T-helper 22 cell (primary cell): ENCODE measurements around the gene NAP1L4.
"Not testable (repeated sequence)": the region's sequence is repeated elsewhere in the genome, so short reads cannot be mapped to it uniquely, and the experiment has no call there.

Experiments
- DNase-seq: peaks from one replicate; pipeline ENCODE4 v3.0.0-alpha.2; 2020; ENCODE audit warnings: low read depth

The NAP1L4 gene

DNA sequence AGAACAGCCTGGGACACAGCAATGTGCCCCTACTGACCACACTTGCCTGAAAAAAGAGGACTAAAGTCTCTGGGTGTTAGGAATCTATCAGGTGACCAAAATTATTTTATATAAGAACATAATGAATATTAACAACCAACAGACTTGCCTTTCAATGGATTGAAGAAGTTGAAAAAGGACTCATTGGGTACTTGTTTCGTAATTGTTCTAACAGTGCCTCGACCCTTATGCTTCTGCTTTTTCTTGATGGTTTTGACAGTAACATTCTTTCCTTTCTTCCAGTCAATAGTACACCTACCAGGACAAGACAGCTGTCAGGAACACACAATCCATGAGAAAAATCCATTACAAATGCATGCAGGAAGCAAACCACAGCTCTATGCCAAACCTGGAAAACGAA is 33.9 kb downstream of the NAP1L4 start:
- no peak for DNase-seq

DNA sequence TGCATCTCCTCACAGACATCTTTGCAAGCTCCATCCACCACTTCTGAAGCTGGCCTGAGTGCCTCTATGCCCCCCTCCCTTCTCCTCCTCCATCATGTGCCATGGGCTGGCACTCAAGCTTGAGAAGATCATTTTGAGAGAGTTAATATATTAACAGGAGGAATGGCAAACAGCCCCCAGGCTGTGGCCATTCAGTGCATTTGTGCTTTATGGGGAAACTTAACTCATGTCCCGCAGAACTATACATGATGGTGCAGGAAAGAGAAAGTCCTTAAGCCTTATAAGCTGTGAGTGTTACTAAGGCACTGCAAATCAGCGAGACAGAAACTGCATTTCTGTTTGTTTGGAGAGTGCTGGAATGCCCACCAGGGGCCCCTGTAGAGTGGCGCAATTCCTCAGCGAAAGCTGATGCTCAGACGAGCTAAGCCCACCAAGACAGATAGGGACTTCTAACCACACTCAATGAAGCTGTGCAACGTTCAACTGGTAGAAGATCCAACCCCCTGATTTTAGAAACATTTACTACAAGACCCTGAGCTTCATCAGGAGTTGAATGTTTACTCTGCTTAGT is 36.1 kb downstream of the NAP1L4 start:
- DNase-seq: no peak

DNA sequence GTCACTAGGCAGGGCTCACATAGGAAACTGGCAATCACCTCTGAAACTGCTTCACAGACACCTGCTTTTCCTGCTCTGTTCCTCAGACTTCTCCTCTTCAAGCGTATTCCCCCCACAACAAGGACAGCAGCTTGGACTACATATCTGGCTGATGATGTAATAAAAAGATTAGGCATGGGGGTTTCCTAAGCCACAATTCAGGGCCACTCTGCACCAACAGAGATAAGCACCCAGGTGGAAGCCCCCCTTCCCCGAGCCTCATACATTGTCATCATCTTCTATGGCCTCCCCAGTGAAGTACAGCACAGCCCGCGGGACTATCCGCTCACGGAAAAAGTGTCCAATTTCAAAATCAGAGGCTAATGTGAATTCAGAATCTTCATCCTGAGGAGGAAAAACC is 37.9 kb downstream of the NAP1L4 start:
- DNase-seq: no peak

DNA sequence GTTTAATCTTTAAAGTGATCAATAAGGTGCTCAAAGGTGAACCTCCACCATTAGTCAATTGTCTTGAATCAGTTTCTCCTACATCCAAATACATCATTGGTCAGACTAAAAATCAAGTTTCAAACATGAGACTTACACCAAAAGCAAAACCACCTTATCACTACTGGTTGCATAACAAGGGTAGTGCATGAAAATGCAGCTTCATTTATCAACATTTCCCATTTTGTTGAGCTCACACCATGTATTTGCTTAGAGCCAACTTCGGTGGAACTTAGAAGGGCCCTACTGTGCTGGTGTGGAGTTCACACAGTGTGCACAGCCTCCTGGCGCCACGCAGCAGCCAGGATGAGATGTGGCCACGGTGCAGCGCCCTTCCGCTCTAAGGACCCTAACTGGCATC is 39.8 kb downstream of the NAP1L4 start:
- no peak for DNase-seq

DNA sequence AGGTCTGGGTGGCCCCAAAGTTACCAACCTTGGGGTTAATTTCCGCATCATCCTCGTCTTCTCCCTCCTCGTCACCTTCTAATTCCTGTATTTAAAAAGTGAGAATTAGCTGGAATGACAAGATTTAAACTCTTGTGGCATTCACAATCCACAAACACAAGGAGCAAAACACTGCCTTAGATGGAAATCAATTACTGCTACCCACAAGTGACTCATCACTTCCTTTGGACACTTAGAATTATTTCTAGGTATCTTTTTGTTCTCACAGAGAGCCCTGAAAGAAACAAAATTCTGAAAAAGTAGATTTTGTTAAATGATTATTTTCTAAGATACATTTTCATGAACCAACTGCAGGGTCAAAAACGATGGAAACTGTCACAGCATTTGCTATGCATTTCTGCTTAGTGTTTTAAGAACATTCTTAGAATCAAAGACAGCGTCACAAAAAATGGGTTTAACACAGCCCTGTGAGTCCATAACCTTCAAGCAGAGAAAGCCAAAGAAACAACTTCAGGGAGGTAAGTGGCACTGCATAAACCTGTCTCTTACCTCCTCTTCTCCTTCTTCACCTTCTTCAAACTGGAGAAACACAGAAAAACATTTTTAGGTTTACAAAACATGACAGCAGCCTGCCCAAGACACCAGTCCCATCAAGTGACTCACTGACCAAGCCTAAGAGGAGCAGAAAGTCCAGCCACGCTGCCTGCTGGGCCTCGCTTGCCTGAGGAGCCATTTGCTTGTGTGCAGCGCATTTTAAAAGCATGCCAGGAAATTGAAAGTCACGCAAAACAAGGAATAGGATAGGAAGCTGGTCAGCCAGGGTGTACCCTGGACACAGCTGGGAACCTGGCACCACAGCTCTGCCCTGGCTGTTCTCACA is 40.7 kb downstream of the NAP1L4 start:
- DNase-seq: no peak

DNA sequence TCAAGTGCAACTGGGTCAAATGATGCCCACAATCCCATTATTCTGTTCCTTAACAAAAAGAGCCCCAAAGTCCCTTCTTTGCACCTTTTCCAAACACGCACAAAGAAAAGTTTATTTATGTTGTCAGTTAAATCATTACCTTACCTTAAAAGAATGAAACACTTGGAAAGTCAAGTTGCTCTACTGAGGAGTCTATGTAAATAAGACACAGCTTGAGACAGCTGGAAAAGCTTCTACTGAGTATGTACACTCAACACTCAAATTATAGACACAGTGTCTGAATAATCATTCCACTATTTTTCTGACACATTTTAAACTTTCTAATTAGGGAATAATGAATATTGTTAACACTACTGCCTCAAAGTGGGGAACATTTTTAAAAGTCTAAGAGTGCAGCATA is 41.3 kb downstream of the NAP1L4 start:
- DNase-seq: no peak

DNA sequence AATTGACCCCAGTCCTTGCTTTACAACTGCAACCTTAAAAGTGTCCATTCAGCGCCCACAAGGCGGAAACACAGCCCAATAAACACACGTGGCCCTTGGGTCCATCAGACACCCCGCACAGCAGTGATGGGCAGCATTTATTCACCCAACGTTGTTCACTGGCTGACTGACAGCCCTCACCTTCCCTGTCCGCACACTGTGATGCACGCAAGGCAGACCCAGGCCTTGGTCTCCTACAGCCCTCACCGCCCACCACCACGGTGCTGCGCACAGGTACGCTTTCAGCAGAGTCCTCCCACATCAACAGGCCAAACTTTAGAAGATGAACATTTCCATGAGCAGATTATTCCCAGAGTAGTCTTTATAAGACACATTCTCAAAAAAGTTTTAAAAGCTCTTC is 42.2 kb downstream of the NAP1L4 start:
- no peak for DNase-seq

DNA sequence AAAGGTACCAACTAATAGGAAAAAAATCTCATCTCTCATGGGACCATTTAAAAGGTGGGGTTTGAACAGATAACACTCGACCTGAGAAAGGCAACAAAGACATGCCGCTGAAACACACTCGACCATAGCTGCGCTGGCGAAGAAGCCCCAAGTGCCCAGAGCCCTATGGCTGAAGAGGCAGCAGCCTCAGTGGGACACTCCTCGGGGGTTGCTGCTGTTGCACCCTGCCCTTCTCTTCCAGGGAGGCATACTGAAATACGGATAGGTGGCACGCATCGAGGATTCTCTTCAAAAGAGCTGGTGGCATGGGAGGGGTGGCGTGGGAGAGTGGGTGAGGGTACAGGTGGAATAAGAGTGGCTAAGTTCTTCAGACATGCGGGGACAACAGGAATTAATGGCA is 44.4 kb downstream of the NAP1L4 start:
- no peak for DNase-seq

- no peak for DNase-seq
These were observed 46.3 kb downstream of the NAP1L4 start for GRCh38 chr11:2945757-2946287.

DNA sequence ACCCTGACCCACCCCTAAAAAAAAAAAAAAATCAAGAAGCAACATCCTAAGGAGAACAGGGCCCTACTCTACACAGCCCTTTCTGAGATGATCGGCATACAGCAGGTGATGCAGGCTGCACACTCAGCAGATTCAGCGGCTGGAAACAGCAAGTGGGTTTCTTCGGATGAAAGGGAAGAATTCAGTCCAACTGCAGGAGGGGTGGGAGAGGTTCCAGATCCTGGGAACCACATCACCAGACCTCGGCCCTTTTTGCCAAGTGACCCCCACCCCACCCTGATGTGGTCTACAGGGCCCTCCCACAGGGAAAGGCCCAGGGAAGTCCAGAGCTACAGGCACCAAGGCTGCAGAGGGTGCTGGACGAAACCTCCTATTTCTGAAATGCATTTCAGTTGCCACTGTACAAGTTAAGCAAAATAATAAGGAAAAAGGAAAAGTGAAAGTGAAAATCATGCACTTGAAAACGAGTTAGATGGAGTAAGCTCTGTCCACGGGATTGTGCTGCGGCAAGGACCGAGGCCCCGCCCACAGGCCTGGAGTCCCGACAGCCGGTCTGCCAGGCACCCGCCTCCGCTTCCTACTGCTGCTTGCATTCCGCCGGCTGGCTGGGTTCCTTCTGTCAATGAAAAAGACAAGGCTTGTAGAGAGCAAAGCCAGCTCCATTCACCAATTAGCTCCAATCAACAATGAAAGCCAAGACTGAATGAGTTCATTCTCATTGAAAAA is 46.9 kb downstream of the NAP1L4 start:
- DNase-seq: no peak

DNA sequence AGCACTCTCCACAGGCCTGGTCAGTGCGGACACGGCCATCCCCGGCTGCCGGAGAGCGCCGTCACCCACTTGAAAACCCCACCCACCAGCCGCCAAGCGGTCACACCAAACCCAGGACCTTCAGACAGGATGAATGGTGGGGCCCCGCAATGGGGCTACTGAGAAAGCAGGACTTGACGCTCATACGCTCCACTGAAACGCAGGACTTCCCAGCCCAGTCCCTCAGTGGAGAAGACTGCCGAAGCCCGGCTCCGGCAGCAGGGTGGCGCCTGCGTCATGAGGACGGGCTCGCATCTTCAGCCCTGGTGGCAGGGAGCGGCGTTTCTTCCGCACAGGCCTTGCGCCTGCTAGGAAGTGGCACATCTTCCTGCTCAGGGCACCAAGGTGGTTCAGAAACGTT is 47.6 kb downstream of the NAP1L4 start:
- no peak for DNase-seq

DNA sequence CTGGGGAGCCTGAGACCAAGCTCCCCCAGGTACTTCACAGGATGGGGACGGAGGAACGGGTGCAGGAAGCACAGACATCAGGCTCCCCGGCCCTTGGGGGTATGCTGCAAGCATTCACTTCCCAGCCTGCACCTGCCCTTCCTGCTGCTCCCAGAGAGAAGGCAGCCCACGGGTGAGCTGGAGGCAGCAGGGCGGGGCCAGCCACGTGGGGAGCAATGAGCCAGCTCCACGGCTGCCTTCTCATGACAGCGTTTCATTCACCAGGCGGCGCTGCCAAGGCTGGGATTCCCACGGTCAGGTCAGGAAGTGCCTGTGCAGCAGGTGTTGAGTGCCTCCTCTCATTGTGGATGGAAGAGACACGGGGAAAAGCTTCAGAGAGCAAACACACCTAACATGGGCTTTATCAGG is 48.4 kb downstream of the NAP1L4 start:
- DNase-seq: no peak

DNA sequence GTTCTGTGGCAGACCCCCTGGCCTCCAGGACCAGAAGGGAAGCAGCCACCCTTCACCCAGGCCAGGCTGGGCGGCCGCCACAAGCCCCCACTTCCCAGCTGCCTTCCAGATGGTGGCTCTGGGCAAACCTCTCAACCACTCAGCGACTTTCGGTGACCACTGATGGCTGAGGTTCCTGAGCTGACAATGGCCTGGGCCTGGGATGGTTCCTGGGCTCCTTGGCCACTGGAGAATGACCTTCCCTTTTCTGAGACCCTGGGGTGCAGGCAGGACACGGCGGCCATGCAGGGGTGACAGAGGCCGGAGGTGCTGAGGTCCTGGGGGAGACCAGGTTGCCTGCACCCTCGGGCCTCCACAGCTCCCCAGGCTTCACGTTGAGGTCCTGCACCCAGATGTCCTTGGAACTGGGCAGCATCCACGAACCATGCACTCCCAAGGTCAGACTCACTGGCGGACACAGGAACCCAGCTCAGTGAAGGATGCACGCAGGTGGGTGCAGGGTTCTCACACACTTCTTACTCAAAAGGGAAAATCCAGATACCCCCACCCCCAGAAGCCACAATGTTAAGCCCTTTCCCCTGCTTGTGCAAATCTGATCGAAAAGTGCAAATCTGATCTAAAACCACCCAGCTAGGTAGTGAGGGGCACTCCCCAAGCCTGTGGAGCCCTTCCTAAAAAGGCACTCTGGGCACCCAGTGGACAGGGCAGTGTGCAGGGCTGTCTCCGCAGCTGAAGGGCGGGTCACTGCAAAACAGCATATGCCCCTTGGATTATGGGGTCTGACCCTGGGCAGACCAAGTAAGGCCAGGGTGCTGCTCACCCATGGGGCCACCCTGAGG is 49.0 kb downstream of the NAP1L4 start:
- no peak for DNase-seq

GRCh38 chr11:2942447-2942846 is 49.7 kb downstream of the NAP1L4 start:
- DNase-seq: no peak

GRCh38 chr11:2940921-2941821 is 51.0 kb downstream of the NAP1L4 start:
- DNase-seq: no peak

GRCh38 chr11:2940147-2940920 is 51.8 kb downstream of the NAP1L4 start:
- no peak for DNase-seq

GRCh38 chr11:2938458-2939418 is 53.4 kb downstream of the NAP1L4 start:
- DNase-seq: not testable (repeated sequence)

- DNase-seq: not testable (repeated sequence)
These were observed 54.3 kb downstream of the NAP1L4 start for GRCh38 chr11:2937641-2938457.
